HG03175 (cell line): Measurements from ENCODE around the gene CADM2.
A peak's percentile ranks its signal among the peaks of the same experiment; 100 is the strongest.

Experiments used
- ATAC-seq: cut with Tn5 transposase; IDR thresholded peaks from one replicate; pipeline ENCODE4 v1.9.1; 2021; ENCODE audit warnings: mild to moderate bottlenecking, moderate library complexity; ENCODE audit not compliant: unreplicated experiment

Gene CADM2

GRCh38 chr3:85554153-85554552 is 595.4 kb downstream of the CADM2 start:
- ATAC-seq, result no peak

- ATAC-seq, result no peak
Measured at GRCh38 chr3:85560088-85560785, 601.4 kb downstream of the CADM2 start.

- ATAC-seq, result peak; percentile 62
Measured at GRCh38 chr3:85567071-85567676, 608.4 kb downstream of the CADM2 start.

- ATAC-seq, result no peak
Measured at GRCh38 chr3:85570819-85571218, 612.0 kb downstream of the CADM2 start.

GRCh38 chr3:85571835-85572234 is 613.0 kb downstream of the CADM2 start:
- no peak for ATAC-seq

GRCh38 chr3:85572426-85572825 is 613.6 kb downstream of the CADM2 start:
- ATAC-seq, result no peak

GRCh38 chr3:85572978-85573377 is 614.2 kb downstream of the CADM2 start:
- ATAC-seq, result no peak

- no peak for ATAC-seq
Measured at GRCh38 chr3:85574006-85574705, 615.4 kb downstream of the CADM2 start.

GRCh38 chr3:85576091-85576690 is 617.4 kb downstream of the CADM2 start:
- peak; percentile 79 for ATAC-seq

GRCh38 chr3:85576697-85577200 is 618.0 kb downstream of the CADM2 start:
- no peak for ATAC-seq

- ATAC-seq, result peak; percentile 76
Measured at GRCh38 chr3:85584779-85585356, 626.1 kb downstream of the CADM2 start.

- ATAC-seq, result no peak
Measured at GRCh38 chr3:85586018-85586417, 627.2 kb downstream of the CADM2 start.

GRCh38 chr3:85589145-85589544 is 630.4 kb downstream of the CADM2 start:
- no peak for ATAC-seq

- no peak for ATAC-seq
Measured at GRCh38 chr3:85591451-85591850, 632.7 kb downstream of the CADM2 start.

- no peak for ATAC-seq
Measured at GRCh38 chr3:85592256-85592655, 633.5 kb downstream of the CADM2 start.

GRCh38 chr3:85594676-85595075 is 635.9 kb downstream of the CADM2 start:
- no peak for ATAC-seq

- ATAC-seq, result no peak
Measured at GRCh38 chr3:85603378-85603777, 644.6 kb downstream of the CADM2 start.

- no peak for ATAC-seq
Measured at GRCh38 chr3:85604641-85605040, 645.9 kb downstream of the CADM2 start.

GRCh38 chr3:85605066-85605465 is 646.3 kb downstream of the CADM2 start:
- ATAC-seq, result no peak

GRCh38 chr3:85626662-85627061 is 667.9 kb downstream of the CADM2 start:
- ATAC-seq, result no peak

GRCh38 chr3:85627932-85628331 is 669.1 kb downstream of the CADM2 start:
- ATAC-seq, result no peak
